Right hindlimb (tissue), 1 donor: ENCODE results near the gene CAMK2D.

ENCODE experiments used
- DNase-seq: peaks from one replicate; pipeline ENCODE4 v3.0.0-alpha.2; 2018

CAMK2D gene

GRCh38 chr4:113503691-113504090 is 257.8 kb downstream of the CAMK2D start:
- DNase-seq = no peak

DNA sequence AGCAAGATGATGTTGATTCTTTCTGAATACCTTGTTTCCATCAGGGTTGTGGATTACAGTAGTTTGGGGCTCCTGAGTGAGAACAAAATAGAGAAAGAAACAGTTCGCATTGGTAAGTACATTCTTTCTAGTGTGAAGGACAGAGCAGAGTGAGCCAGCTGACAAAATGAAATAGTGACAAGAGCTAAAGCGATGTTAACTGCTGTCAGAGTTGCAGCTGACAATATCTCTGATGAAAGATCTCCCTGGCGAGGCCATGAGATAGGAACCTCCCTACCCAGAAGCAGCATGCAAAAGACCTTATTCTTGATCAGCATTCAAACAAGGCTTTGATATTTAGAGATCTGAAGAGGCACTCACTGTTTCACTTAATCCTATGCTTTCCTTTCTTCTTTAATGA is 258.6 kb downstream of the CAMK2D start:
- DNase-seq = no peak

GRCh38 chr4:113502476-113502875 is 259.1 kb downstream of the CAMK2D start:
- no peak for DNase-seq

DNA sequence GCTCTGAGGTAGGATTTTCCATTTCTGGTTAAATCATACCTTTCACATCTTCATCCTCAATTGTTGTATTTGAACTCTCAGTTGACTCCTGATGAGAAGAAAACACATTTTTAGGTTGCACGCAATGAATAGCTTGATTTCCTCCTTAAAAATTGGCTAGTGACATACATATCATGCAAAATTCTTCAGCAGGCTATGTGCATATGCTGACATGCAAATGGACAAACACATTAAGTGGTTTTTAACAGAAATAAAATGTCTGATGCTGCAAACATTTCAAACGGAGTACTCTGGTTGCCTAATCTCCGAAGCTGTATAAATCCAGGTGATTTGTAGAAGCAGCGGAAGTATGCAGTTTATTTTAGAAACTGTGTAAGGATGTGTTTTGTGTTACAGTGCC is 261.1 kb downstream of the CAMK2D start:
- no peak for DNase-seq

DNA sequence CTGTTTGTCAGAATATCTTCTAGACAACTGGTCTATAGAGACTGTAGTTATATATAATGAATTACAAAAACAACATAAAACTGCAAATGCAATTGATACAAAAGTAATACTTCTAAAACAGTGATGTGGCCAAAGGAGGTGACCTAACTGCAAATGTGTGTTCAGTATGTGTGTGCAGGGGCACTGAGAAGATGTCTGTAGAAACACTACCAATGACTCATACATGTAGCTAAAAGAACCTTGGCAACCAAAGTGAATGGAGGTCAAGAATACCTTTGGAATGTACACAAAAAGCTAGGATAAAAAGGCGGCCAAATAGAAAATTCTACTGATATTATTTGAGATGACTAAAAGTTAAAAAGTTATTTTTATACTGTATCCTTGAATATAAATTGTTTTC is 261.8 kb downstream of the CAMK2D start:
- DNase-seq = no peak

- no peak for DNase-seq
Observed at GRCh38 chr4:113499166-113499565, 262.4 kb downstream of the CAMK2D start.

DNA sequence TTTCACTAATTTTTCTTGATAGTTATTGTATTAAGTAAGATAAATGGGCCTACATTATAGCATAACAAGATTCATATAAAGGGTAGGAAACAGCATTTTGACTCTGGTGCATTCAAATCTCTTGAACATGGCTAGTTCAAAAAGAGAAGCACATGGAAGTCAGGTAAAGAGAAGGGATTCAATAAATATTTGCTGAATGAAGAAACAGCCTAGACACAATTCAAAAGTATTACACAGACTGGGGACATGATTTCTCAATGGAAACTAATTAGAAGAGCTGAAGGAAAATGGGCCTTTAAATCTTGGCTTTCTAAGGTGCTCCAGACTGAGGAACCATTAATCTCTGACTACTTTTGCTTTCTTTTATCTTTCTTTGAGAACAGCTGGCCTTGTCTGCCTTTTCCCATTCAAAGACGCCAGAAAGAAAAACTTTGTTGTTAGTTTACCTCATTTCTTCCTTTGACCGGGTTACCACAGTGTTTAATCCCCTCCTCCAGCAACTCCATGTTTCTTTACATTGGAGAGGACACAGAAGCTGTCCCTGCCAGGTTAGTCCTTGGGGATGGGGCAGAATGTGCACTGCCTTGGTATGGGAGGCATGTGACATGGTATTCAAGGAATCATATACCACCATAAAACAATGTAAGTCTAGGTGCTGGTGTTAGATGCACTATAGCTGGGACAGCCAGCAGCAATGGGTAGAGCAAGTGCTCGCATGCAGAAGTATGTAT is 264.2 kb downstream of the CAMK2D start:
- no peak for DNase-seq

DNA sequence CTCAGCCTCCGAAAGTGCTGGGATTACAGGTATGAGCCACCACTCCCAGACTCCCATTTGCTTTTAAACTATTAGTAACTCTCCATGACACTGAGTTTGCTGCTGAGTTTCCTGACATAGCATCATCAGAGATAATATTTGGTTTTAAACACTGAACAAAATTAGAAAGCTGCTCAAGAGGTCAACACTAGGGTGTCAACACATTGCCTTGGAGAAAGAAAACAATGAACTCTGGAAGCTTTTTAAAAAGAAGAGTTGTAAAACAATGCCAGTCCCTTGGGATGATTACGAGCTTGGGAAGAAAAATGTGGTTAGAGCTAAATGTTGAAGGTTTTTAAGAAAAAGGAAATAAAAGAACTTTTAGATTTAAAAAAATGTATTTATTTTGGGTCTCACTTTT is 264.8 kb downstream of the CAMK2D start:
- no peak for DNase-seq

DNA sequence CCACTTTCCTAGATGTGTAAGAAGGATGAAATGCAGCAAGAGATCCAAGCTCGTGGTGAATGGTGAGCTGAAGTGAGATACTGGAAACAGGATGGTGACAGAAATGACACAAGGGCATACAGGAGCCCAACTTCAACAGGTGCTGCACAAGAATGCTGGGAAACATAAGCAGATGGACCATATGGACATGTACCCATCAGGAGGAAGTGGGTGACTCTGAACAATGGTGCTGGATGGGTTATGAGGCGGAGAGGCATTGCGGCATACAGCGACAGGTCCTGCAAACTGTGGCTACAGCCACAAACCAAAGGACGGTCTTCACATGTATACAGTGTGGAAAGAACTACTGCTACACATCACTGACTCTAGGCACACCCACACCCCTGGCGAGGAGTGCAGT is 265.7 kb downstream of the CAMK2D start:
- no peak for DNase-seq

GRCh38 chr4:113483131-113483530 is 278.4 kb downstream of the CAMK2D start:
- DNase-seq = no peak

- no peak for DNase-seq
Observed at GRCh38 chr4:113482325-113482724, 279.2 kb downstream of the CAMK2D start.

DNA sequence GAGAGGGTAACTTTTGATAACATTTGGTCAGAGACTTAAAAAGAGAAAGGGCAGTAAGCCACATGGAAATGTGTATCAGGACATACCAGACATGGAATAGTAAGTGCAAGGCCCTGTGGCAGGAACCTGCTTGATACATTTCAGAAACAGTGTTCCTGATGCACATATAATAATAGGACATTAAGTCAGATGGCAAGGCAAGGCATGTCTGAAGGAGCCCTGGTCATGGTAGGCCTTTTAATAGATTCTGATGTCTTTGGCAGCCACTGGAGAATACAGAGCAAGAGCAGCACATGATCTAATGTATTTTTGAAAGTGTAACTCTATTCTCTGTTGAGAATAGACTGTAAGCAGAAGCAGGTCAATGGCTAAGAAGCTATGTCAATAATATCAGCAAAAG is 279.7 kb downstream of the CAMK2D start:
- no peak for DNase-seq

DNA sequence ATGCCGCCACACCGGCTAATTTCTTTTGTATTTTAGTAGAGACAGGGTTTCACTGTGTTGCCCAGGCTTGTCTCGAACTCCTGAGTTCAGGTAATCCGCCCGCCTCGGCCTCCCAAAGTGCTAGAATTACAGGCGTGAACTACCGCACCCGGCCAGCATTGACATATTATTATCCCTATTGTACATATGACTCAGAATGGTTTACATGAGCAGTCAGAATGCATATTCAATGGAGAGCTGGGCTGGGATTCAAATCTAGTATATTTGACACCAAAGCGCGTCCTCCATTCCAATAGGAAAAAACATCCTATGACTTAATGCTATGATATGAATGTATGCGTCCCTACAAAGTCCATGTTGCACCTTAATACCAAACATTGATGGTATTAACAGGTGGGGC is 281.4 kb downstream of the CAMK2D start:
- no peak for DNase-seq

DNA sequence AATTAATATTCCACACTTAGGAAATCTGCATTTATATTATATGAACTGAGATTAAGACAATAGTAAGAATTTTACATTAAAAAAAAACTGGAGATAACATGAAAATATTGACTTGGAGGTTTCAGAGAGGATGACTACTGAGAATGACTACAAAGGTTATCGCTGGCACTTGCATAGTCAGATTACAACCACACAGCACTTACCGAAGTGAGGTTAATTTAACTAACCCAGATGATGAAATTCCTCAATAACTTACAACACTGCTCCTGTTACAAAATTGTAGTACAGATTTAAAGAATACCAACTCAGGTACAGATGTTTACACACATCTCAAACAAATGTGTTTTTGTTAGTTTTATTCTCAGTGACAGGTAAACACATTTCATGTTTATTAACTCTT is 283.5 kb downstream of the CAMK2D start:
- no peak for DNase-seq

- DNase-seq = no peak
Observed at GRCh38 chr4:113476800-113477199, 284.7 kb downstream of the CAMK2D start.

GRCh38 chr4:113474017-113474416 is 287.5 kb downstream of the CAMK2D start:
- no peak for DNase-seq

DNA sequence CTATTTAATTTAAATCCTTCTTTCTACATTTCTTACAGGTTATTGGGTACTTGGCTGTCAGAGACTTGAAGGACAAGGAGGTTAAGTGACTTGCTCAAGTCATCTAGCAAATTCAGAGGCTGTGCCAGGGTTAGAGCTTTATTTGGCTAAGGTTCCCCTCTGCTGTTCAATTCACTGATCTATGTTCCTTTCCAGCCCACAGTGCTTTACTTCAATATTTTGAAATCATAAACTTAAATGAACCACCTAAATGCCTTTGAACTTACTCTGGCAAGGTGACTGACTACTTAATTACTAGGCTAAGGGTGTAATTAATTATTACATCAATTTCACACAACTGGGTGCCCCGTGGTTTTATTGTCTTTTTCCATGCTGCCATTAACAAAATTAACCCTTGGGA is 288.7 kb downstream of the CAMK2D start:
- DNase-seq = no peak

DNA sequence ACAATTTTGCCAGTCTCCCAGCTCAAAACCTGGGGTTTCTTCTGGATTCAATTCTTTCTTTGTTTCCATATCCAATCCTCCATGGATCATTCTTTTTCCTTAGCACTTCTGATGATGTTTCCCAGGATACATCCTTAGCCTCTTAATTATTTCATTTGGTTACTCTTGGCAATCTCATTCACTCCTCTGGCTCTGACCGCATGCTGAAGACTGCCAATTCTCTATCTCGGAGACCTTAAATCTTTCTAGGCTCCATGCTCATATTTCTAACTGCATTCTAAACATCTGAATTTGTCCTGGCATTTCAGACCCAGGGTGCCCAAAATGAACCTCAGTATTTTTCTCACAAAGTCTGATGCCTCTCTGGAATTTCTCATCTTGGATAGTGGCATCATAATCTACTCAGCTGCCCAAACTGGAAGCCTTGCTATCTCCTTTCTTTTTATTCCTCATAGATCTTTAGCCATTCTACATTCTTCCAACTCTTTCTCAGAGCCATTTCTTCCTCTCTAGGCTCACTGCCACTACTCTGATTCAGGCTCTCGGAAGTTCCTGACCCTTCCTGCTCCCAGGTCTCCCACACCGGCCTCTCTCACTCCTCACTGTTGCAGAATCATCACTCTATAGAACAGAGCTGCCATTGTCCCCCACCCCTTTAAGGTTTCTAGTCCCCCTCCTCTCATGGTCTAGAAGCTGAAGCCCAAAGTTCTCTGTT is 290.2 kb downstream of the CAMK2D start:
- no peak for DNase-seq

- DNase-seq = no peak
Observed at GRCh38 chr4:113469926-113470325, 291.6 kb downstream of the CAMK2D start.

DNA sequence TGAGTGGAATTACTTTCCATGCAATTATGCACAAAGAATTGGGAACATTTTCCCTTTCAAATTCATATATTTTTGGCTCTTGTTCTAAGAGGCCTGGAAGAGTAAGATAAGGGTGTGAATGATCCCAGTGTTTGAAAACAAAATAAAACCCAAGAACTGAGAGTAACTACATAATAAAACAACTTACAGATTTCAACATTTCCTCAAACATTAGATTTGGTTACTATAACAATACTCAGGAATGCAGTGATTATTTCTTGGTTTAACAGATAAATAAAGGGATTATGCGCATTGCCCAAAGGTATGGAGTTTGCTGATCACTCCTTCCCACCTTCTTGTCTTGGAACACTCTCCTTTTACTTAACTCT is 292.5 kb downstream of the CAMK2D start:
- no peak for DNase-seq

- peak; percentile 59 for DNase-seq
Observed at GRCh38 chr4:113468165-113469022, 293.1 kb downstream of the CAMK2D start.

- no peak for DNase-seq
Observed at GRCh38 chr4:113467581-113467980, 294.0 kb downstream of the CAMK2D start.

DNA sequence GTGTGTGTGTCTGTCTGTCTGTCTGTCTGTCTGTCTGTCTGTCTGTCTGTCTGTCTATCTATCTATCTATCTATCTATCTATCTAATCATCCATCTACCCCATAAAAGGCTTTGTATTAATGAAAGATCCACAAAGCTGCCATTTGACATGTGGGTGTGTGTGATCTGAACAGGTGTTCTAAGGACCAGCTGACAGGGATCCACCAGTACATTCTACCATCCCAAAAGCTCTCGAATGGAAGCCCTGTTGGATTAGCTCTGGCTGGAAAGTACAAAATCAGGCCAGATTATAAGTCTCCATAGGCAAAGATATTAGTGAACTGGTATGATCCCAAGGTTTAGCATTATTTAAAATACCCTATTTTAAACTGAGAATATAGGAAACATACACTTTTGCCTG is 299.3 kb downstream of the CAMK2D start:
- no peak for DNase-seq

- no peak for DNase-seq
Observed at GRCh38 chr4:113461281-113461680, 300.3 kb downstream of the CAMK2D start.
